ACC112 (cell line): Measurements from ENCODE around the gene GADD45A.

Source experiments
- H2AFZ ChIP-seq: fragments of 200-600 bp; sonication (generic); one replicate; pipeline ENCODE4 v1.6.0; 2017; ENCODE audit warnings: antibody characterized with exemption, low read length; ENCODE audit not compliant: unreplicated experiment
- H3K27ac ChIP-seq: fragments of 200-600 bp; sonication (generic); 2 replicates; pipeline ENCODE4 v1.5.1; 2014; ENCODE audit warnings: low read depth, mild to moderate bottlenecking, antibody characterized with exemption, low read length, moderate library complexity
- H3K27me3 ChIP-seq: fragments of 200-600 bp; sonication (generic); 2 replicates; pipeline ENCODE4 v1.6.1; 2014; ENCODE audit warnings: mild to moderate bottlenecking, antibody characterized with exemption, low read length, moderate library complexity, mixed read lengths; ENCODE audit not compliant: insufficient read depth
- H3K36me3 ChIP-seq: fragments of 200-600 bp; sonication (generic); 2 replicates; pipeline ENCODE4 v1.6.1; 2016; ENCODE audit warnings: mild to moderate bottlenecking, antibody characterized with exemption, low read length, moderate library complexity, mixed read lengths; ENCODE audit not compliant: insufficient read depth
- H3K4me1 ChIP-seq: fragments of 200-600 bp; sonication (generic); one replicate; pipeline ENCODE4 v1.6.1; 2016; ENCODE audit warnings: low read length, mixed read lengths; ENCODE audit not compliant: insufficient read depth, unreplicated experiment, control insufficient read depth
- H3K4me3 ChIP-seq: fragments of 200-600 bp; sonication (generic); 2 replicates; pipeline ENCODE4 v1.5.1; 2014; ENCODE audit warnings: mild to moderate bottlenecking, low read depth, low read length
- H3K79me2 ChIP-seq: fragments of 200-600 bp; sonication (generic); one replicate; pipeline ENCODE4 v1.6.0; 2016; ENCODE audit warnings: low read length; ENCODE audit not compliant: control insufficient read depth, unreplicated experiment, insufficient read depth

GADD45A gene

DNA sequence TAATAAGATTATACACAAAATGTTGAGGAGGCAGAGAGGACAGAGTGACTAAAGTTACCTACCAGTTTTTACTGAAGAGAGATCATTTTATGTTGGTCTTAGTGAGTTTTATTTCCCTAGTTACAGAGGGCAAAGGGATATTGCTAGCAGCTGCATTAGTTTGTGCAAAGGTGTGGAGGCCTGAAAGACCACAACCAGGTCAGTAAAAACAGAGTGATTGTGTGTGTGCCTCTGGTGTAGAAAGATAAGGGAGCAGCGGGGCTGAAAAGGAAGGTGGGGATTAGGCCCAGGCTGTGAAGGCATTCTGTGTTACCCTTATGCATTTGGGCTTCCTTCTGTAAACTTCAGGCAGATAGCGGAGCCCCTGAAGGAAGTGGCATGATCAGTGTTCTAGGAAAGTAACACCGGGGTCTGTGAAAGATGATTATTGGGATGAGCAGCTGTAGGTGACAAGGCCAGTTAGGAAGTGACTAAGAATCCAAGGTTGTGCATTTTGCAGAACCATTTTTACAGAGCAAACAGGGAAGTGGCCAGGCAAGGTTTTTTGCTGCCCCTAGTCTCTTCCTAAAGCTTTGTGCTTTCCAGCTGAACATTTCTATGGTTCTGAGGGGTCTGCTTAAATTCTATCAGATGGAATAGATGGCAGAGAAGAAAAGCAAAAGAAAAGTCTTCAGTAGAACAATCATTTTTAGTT lies 3.7 kb downstream of the GADD45A start:
- Histone ChIP-seq H2AFZ (no peak overlapping the region), H3K36me3 (peaks cover 16% of the 10 kb centered on the region), H3K27me3 (no peaks in the 10 kb centered on the region), H3K27ac (peak overlapping the region; percentile 82), H3K79me2 (peaks cover 20% of the 10 kb centered on the region), H3K4me3 (peak overlapping the region; percentile 82), H3K4me1 (peaks cover 21% of the 10 kb centered on the region)

DNA sequence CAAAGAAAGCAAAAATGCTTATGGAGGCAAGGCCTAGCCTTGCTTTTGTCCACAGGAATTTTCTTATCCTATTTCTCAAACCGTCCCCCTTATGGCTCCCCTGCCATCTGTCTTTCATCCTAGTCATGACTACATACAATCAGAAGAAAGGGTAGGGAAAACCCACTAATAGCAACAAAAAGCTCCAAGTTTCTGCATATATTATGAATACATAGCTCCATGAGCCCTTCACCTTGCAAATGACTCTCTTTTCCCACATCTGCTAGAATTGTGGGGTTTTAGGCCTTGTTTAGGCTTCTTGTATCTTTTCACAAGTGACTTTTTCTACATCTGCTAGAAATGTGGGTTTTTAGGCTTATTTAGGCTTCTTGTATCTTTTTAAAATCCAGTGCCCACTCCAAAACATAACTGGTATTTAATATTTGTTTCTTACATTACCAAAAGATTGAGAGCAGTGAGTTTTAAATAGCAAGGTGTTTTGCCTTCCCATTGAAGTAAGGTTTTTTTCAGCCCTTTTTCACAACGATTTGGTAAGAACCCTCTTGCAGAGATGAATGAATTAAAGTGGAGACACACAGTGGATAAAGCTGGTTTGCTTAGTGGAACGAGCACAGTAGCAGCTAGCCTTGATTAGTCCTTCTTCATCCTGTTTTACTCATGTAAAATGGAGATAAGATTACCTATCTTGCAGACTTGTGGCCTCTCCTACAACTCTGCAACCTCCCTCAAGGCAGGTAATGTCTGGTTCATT lies 4.4 kb downstream of the GADD45A start:
- Histone ChIP-seq H3K27me3 (no peaks in the 10 kb centered on the region), H3K4me3 (no peak overlapping the region), H3K36me3 (peaks cover 16% of the 10 kb centered on the region), H3K79me2 (peaks cover 20% of the 10 kb centered on the region), H2AFZ (no peak overlapping the region), H3K27ac (peak overlapping the region; percentile 82), H3K4me1 (peaks cover 14% of the 10 kb centered on the region)

DNA sequence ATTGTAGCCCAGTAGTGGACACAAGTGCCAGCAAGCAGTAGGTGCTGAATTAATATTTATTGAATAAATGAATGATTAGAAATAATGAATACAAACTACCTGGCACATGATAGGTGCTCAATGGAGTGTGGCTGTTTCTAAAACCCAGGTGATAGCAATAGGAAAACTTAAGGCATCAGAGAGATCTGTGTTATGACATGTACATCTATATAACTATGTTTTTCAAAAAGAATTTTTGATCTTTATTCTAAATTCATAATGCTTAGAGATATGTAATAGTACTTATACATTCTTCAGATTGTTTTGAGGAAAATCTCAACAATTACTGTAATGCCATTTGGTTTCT lies 5.0 kb downstream of the GADD45A start:
- Histone ChIP-seq H2AFZ (no peak overlapping the region), H3K27ac (peak overlapping the region; percentile 82; the same call in 1 of the 2 replicates), H3K27me3 (no peaks in the 10 kb centered on the region), H3K4me1 (peaks cover 12% of the 10 kb centered on the region), H3K36me3 (peaks cover 16% of the 10 kb centered on the region), H3K79me2 (peaks cover 20% of the 10 kb centered on the region), H3K4me3 (no peak overlapping the region)

DNA sequence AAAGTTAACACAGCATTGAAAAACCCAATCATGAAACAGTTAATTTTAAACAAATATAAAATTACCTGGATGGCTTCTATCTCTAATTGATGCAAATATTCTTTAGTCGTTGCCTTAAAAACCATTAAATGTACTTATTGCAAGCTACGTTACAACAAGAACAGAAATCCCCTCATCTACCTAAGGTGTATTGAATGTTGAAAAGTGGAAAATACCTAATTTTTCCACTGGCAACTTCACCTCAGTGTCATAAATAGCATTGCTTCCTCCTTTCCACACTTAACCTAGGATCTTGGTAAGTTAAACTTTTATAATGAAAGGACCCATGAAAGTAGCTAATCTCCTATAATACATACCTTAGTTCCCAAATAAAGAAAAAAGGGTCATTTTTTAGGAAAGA lies 5.4 kb downstream of the GADD45A start:
- peaks cover 16% of the 10 kb centered on the region for H3K36me3 ChIP-seq
- H3K27ac ChIP-seq, result 0 out of 2 replicates have a peak overlapping the region, but pooled peaks have one; percentile 2
- H3K79me2 ChIP-seq, result peaks cover 19% of the 10 kb centered on the region
- H2AFZ ChIP-seq, result no peak overlapping the region
- H3K4me1 ChIP-seq, result peaks cover 12% of the 10 kb centered on the region
- H3K27me3 ChIP-seq, result no peaks in the 10 kb centered on the region
- H3K4me3 ChIP-seq, result no peak overlapping the region

DNA sequence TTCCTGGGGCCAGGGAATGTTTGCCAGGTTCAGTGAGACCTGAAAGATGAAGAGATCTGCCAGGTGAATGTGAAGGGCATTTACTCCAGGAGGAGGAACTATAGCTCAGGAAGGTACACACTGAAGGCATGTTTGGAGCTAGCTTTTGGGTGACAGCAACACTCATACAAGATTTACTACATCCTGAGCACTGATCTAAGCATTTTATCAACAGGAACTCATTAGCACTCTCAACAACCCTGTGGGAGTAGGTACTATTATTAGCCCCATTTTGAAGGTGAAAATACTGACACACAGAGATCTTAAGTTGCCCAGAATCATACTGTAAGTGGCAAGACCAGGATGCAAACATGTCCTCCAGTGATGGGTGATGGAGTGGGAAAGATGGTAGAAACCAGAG lies 6.7 kb downstream of the GADD45A start:
- Histone ChIP-seq H3K79me2 (peaks cover 7% of the 10 kb centered on the region), H3K27ac (no peak overlapping the region), H3K27me3 (no peaks in the 10 kb centered on the region), H3K4me1 (peaks cover 12% of the 10 kb centered on the region), H2AFZ (no peak overlapping the region), H3K36me3 (peaks cover 16% of the 10 kb centered on the region), H3K4me3 (no peak overlapping the region)

DNA sequence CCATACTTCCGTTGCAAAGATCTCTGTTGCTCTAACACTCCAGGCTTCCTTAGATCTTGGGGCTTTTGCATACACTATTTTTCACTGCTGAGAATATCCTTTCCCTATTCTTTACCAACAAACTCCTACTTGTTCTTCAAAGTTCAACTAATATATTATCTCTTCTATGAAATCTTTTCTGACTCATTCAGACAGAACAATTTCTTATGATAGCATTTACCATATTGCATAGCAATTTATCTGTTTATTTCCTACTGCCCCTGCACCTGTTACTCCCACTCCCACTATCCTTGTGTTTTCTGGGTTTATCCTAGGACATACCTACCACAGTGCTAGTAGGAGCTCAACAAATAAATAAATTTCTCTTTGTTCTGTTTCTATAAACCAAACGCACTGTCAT lies 11.0 kb downstream of the GADD45A start:
- Histone ChIP-seq H3K79me2 (no peaks in the 10 kb centered on the region), H3K4me1 (peaks cover 6% of the 10 kb centered on the region), H2AFZ (no peak overlapping the region), H3K36me3 (peaks cover under 1% of the 10 kb centered on the region; the same call in 1 of the 2 replicates), H3K27me3 (no peaks in the 10 kb centered on the region), H3K4me3 (no peak overlapping the region), H3K27ac (no peak overlapping the region)

DNA sequence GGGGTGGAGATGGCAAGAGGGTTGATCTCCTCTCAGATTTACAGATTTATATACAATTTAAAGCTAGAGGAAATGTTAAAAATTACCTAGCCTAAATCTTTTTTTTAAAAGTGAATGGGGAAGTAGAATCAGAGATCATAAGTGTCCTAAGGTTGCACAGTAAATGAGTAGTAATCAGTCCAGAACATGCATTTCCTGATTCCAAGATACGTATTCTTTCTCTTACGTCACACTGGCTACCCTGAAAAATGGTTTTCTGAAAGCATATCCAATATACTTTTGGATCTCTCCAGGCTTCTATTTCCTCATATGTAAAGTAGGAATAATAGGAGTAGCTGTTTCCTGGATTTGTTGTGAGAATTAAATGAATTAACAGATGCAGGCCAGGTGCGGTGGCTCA lies 11.7 kb downstream of the GADD45A start:
- H3K36me3 ChIP-seq, result peaks cover 8% of the 10 kb centered on the region; the same call in 1 of the 2 replicates
- H3K4me3 ChIP-seq, result no peak overlapping the region
- no peak overlapping the region for H3K27ac ChIP-seq
- no peaks in the 10 kb centered on the region for H3K27me3 ChIP-seq
- peaks cover 14% of the 10 kb centered on the region for H3K4me1 ChIP-seq
- no peak overlapping the region for H2AFZ ChIP-seq
- H3K79me2 ChIP-seq, result no peaks in the 10 kb centered on the region

DNA sequence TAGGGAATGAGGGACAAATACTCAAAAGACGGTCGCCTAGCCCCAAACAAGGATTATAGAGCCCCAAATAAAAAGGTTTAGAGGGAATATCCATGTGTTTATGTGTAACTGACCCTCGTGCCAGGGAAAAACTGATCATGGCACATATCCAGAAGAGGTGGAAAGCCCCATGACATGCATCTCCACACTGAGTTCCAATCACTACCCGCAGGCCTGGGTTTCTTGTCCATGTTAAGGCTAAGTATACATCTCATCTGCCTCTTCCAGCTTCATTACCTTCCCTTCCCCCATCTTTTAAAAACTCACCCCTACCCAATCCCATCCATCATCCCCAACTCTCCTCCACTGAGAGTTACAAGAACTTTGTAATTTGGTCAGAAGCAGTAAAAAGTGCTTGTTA lies 15.2 kb downstream of the GADD45A start:
- H3K36me3 ChIP-seq, result peaks cover 21% of the 10 kb centered on the region
- H3K4me1 ChIP-seq, result peaks cover 15% of the 10 kb centered on the region
- no peaks in the 10 kb centered on the region for H3K27me3 ChIP-seq
- H3K79me2 ChIP-seq, result no peaks in the 10 kb centered on the region
- H3K4me3 ChIP-seq, result no peak overlapping the region
- H3K27ac ChIP-seq, result peak overlapping the region; percentile 30; the same call in 1 of the 2 replicates
- H2AFZ ChIP-seq, result no peak overlapping the region

DNA sequence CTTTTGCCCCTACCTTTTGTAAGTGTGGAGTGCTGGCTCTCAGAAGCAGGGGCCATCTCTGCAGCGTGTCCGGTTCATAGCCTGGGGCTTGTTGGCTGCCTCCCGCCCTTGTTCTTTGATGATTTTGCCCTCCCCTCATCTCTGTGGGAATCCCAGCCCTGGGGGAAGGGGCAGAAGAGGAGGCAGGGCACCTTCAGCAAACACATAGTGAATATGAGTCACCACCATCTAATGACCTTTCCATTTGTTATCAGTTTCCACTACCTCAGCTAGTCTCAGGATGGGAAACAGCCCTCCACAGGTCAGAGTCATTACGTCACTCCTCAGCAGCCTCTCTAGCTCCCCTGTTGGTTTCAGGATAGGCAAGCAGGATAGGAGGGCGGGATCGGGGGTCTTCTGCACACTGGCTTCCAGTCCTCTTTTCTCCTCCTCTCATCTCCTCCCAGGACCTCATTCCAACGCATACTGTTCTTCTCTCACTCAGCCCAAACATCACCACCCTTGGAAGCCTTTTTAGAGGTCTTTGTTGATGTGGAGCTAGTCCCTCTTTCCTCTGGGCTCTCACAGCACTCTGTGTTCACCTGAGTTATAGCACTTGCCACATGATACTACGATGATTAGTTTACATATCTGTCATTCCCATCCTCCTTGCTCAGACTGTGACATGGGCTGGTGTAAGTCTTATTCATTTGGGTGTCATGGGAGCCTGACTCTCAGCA lies 15.8 kb downstream of the GADD45A start:
- no peak overlapping the region for H3K4me3 ChIP-seq
- H3K79me2 ChIP-seq, result no peaks in the 10 kb centered on the region
- peaks cover 27% of the 10 kb centered on the region for H3K36me3 ChIP-seq
- no peaks in the 10 kb centered on the region for H3K27me3 ChIP-seq
- H2AFZ ChIP-seq, result no peak overlapping the region
- peaks cover 15% of the 10 kb centered on the region for H3K4me1 ChIP-seq
- H3K27ac ChIP-seq, result peak overlapping the region; percentile 34; the same call in 1 of the 2 replicates

DNA sequence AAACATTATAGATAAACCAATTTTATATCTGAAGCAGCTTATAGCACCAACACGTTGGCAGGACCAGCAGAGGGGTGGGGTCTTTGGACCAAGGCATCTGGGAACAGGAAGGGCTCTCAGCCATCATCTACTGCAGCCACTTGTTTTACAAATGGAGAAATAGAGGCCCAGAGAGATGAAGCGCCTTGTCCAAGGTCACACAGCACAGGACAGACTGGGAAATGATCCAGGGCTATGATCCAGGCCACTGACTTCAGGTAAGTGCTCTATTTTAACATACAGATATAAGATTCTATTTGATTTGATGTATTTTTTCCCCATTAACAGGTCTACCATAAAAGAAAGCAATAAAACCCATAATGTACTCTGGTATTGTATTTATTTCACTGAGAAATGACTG lies 16.9 kb downstream of the GADD45A start:
- Histone ChIP-seq H2AFZ (no peak overlapping the region), H3K27ac (no peak overlapping the region), H3K36me3 (peaks cover 35% of the 10 kb centered on the region), H3K4me1 (peaks cover 21% of the 10 kb centered on the region), H3K79me2 (no peaks in the 10 kb centered on the region), H3K27me3 (no peaks in the 10 kb centered on the region), H3K4me3 (no peak overlapping the region)
